Right forelimb (tissue), 1 donor: Measurements from ENCODE around the gene GALNT18.

Experiments
- DNase-seq: peaks from one replicate; pipeline ENCODE4 v3.0.0-alpha.2; 2018

GALNT18 gene

DNA sequence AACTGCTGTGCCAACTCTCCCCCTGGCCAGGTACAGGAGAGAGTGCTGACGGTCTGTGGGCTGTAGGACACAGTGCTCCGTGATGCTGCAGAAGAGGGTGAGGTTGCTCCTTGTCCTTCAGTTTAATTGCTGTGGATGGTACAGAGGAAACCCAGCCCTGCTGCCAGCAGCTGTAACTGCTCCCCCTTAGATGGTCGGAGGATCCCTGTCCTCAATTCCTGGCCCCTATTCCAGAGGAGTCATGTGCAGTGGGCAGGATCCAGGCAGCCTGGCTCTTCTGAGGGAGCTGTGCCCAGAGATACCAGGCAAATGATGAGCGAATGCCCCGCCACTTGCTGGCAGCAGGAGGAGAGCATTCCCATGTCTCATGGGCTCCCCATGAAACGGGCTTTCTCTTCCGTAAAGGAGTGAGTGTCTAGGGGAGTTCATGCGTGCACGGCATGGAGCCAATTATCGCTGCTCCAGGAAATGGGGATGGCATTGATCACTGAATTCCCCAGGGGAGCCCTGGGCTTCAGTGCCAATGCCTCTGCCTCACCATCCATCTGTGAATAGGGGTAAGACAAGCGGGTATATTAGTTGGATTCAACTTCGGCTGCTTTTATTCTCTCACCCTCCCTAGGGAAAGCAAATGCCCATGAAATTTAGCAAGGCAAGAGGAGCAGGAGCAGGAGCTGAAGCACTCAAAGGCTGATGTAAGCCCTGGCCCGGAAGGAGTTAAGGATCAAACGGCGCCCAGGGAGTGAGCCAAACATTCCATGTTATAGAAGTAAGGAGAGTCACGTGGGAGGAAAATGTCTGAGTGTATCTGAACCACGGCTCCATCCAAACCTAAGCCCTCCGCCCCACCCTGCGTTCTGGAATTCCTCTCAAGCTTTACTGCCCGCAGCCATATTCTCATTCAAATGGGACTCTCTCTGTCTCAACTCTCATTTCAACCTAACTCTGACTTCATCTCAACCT, 217.8 kb downstream of the GALNT18 start:
- DNase-seq: peak; percentile 62

DNA sequence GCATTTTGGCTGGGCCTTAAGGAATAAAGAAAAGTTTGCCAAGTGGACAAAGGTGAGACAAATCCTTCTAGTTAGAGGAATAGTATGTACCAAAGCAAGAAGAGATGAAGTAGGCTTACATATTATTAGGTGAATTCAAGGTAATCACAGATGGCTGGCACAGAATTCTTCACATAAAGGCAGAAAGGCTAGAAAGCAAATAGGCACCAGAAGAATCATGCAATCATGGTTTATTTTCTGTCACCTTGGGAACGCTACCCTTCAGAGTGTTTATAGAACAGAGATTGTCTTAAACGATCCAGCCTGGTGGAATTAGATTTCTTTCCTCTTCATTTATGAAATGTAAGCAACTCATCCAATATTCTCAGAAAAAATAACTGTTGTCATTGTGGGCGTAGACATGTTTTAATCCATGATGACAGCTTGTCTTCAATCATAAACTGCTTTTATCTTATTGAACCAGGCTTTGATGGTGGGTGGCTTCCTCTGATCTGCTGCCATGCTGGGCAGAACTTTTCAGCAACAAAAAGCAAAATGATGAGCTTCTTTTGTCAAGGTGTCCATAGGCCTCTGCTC, 219.8 kb downstream of the GALNT18 start:
- no peak for DNase-seq

GRCh38 chr11:11400635-11401232, 221.1 kb downstream of the GALNT18 start:
- DNase-seq: no peak

GRCh38 chr11:11400121-11400520, 221.7 kb downstream of the GALNT18 start:
- no peak for DNase-seq

GRCh38 chr11:11397781-11398180, 224.0 kb downstream of the GALNT18 start:
- no peak for DNase-seq

DNA sequence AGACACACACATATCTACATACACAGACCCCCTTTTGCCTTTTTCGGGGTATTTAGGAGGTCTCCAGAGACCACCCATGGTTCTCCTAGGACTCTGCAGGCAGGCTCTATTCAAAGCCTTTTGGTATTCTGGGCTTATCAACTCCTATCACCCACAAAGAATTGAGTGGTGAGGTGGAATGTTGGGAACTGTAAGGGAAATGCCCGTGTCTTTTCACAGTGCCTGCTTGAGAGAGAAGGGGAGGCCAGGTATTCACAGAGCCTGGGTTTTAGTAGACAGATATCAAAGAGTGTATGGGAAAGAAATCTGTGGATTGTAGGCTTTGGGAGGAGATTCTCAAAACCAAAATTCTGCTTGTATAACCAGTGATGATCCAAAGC, 224.8 kb downstream of the GALNT18 start:
- no peak for DNase-seq

DNA sequence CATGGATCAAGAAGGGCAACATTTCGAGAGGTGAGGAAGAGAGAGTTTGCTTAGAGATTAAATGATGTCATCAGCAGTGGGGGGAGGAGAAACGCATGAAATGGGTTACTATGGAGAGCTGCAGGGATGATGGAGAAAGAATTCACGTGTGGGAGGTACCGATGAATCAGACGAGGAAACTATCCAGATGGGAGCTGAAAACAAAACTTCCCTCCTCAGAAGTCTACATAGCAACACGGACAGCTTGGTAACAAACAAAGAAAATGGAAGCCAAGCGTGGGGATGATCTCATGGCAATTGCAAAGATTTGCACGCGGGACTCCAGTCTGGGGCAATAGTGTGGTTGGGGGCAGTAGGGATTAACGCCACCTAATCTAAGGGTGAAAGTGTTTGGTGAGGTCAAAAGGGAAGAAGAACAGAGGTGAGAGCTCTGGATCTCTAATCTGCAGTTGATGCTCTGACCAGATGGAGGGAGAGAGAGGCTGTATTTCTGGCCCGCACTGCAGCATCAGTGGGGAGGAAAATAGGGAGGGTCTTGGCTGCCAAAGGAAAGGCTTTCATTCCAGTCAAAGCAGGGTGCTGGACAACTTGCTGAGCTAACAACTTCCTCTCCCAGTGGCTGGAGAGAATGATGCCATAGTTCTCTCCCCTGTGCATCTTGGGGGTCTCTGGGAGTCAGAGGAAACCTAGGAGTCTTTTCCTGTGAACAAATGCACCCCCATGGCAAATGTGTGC, 225.3 kb downstream of the GALNT18 start:
- peak; percentile 66 for DNase-seq

DNA sequence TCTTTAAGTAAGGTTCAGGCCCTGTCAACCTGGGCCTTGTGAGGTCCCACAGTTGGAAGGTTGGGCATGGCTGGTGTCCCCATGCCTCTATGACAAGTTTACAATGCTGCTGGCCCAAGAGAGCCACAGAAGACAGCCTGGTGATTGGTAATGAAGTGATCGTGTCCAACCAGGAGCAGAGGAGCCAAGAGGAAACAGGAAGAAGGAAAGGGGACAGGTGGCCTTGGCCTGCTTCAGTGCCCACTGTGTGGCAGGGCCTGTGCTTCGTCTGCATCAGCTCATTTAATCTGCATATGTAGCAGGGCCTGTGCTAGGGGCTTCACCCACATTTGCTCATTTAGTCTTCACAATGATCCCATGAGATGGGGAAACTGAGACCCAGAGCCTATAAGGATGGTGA, 226.7 kb downstream of the GALNT18 start:
- no peak for DNase-seq

- no peak for DNase-seq
Observed at GRCh38 chr11:11394241-11394640, 227.6 kb downstream of the GALNT18 start.

DNA sequence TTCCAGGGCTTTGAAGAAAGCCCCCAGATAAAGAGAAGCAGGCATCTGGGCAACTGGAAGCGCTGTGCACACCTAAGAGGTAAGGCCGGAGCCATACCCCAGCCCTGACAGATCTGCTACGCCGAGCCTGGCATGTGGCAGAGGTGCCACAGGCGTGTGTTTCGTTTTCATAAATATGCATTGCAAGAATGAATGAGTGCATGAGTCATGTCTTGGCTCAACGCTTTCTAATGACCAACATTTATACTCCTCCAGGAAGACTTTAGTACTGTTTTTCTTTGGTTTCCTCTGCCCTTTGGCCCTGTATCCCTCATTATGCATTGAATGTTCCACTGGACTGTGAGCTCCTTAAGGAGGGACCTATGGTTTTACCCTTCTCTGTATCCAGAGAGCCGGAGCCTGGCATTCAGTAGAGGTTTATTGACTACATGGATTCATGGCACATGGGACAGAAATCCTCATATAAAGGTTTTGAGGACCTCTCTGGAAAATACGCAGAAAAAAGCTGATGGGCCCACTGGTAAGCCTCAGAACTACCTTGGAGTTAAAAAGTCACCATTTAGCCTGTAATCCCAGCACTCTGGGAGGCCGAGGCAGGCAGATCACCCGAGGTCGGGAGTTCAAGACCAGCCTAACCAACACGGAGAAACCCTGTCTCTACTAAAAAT, 229.9 kb downstream of the GALNT18 start:
- no peak for DNase-seq

GRCh38 chr11:11391169-11391568, 230.6 kb downstream of the GALNT18 start:
- DNase-seq: no peak

- no peak for DNase-seq
Observed at GRCh38 chr11:11390068-11390771, 231.6 kb downstream of the GALNT18 start.

- no peak for DNase-seq
Observed at GRCh38 chr11:11389238-11389637, 232.6 kb downstream of the GALNT18 start.

GRCh38 chr11:11387622-11388305, 234.0 kb downstream of the GALNT18 start:
- no peak for DNase-seq

- no peak for DNase-seq
Observed at GRCh38 chr11:11387207-11387606, 234.6 kb downstream of the GALNT18 start.

GRCh38 chr11:11384829-11385228, 237.0 kb downstream of the GALNT18 start:
- no peak for DNase-seq

DNA sequence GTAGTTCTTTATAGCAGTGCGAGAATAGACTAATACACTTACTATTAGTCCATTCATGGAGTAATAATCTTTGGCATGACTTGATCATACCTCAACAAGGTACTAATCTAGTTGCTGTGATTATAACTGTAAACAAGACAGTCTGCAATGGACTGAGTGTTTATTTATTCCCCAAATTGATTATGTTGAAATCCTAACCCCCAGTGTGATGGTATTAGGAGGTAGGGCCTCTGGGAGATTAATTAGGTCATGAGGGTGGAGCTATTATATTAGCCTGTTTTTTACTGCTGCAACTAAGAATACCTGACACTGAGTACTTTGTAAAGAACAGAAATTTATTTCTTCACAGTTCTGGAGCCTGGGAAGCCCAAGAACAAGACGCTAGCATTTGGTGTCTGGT, 237.8 kb downstream of the GALNT18 start:
- DNase-seq: no peak

DNA sequence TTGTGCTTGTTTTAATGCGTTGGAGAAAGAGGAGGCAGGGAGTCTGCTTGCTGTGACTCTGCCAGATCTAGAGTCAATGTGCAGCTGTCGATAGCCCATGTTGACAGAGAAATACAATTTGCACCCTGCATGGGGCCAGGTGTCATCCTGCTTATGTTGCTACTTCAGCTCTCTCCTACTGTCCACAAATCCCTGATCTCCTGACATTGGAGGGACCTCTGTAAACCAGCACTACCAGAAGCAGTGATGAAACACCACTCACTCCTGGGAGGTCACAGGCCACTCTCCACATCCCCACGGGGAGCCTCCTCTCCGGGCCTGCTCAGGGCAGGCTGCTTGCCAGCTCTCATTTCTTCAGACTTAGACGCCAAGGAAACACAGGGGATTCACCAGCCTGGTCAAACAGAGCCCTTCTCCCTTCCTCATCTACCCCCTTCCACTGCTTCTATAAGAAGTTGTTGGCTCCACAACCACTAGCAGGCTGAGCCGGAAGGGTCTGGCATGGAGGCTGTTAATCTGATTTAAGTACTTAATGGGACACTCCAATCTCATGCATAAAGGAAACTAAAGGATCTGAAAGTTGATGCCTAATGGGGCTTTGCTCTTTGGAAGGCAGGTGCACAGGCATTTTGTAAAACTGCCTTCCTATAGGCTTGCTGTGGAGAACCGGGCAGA, 238.8 kb downstream of the GALNT18 start:
- DNase-seq: no peak

- no peak for DNase-seq
Observed at GRCh38 chr11:11381471-11382105, 240.2 kb downstream of the GALNT18 start.

DNA sequence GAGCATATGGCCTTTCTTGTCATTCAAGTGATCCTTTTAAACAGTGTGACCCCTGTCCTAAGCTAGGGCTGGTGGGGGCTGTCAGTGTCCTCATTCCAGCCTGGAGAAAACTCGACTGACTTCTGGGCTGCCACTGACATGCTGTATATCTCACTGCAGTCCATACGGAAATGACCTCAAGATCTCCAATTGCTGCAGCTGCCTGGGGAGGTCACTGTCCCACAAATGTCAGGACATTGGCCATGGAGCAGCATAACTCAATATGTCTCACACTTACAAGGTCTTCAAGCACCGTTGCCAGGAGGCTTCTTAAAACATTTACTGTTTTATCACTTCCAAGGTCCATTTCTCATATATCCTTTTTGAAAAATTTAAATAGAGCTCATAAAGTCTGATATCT, 240.9 kb downstream of the GALNT18 start:
- DNase-seq: no peak
